ENCODE data around the gene CDIP1.

- no peak for TF ChIP-seq CTCF (IDR thresholded peaks at IDR 0.05; ENCODE audit: low read depth, low read length)
- no peak for TF ChIP-seq MAX (IDR thresholded peaks at IDR 0.05; ENCODE audit: low read depth, low read length)
These were observed 74.9 kb downstream of the CDIP1 start for GRCh38 chr16:4463522-4464163.

All from NB4 (cell line).